Measurements from ENCODE around the gene CDH4.

CDH4 gene

GRCh38 chr20:61301711-61302525 lies 49.9 kb downstream of the CDH4 start:
- no peak for DNase-seq (ENCODE audit: low spot score)

GRCh38 chr20:61303217-61303616 lies 51.2 kb downstream of the CDH4 start:
- DNase-seq (ENCODE audit: low spot score), result no peak

DNA sequence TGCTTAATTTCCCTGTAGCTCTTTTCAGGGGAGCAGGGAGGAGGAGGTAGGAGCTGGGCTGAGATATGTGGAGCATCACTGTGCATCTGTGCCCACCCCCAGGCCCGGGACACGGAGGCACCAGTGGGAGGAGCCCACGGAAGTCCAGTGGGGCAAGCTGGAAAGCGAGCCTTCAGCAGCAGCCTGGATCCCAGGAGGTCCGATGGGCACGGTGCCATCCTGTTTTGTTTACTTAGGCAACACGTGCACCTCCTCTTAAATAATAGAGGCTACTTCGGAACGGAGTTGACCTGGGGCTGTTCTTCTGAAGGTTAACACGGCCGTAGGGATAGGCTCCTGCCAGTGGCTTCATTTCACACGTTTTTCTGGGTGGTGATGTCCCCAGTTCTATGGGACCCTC lies 51.6 kb downstream of the CDH4 start:
- no peak for DNase-seq (ENCODE audit: low spot score)

GRCh38 chr20:61304750-61305149 lies 52.7 kb downstream of the CDH4 start:
- no peak for DNase-seq (ENCODE audit: low spot score)

DNA sequence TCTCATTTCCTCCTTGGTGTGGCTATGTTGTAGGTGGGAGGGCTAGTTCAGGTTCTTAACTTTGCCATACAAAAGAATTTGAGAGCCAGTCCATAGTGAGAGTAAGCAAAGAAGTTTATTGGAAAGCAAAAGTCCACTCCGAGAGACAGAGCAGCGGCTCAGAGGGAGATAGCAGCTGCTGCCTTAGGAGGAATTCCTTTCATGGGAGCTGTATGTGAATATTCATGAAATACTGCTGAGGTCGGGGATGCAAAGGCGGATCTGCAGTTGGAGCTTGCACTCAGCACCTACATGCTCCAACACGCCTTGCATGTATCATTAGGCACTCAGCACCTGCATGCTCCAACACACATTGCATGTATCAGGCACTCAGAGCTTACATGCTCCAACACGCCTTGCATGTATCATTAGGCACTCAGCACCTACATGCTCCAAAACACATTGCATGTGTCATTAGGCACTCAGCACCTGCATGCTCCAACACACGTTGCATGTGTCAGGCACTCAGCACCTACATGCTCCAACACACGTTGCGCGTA lies 54.9 kb downstream of the CDH4 start:
- no peak for DNase-seq (ENCODE audit: low spot score)

- no peak for DNase-seq (ENCODE audit: low spot score)
Measured at GRCh38 chr20:61307686-61308476, 55.8 kb downstream of the CDH4 start.

DNA sequence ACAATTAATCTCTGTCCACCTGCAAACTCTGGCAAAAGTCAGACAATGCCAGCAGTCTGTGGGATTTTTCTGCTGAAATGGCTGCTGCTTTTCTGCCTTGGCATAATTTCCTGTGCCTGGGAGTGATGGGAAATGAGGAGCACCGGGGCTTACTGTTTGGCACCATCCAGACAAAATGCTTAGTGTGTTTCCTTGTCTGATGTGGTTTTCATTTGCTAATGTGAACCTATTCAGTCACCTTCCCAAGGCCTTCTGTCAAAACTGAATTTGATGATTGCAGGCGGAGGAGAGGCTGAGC lies 56.4 kb downstream of the CDH4 start:
- no peak for DNase-seq (ENCODE audit: low spot score)

- no peak for DNase-seq (ENCODE audit: low spot score)
Measured at GRCh38 chr20:61310954-61311353, 58.9 kb downstream of the CDH4 start.

GRCh38 chr20:61311656-61312387 lies 59.8 kb downstream of the CDH4 start:
- DNase-seq (ENCODE audit: low spot score), result no peak

- no peak for DNase-seq (ENCODE audit: low spot score)
Measured at GRCh38 chr20:61312925-61313324, 60.9 kb downstream of the CDH4 start.

- DNase-seq (ENCODE audit: low spot score), result no peak
Measured at GRCh38 chr20:61313396-61313795, 61.3 kb downstream of the CDH4 start.

DNA sequence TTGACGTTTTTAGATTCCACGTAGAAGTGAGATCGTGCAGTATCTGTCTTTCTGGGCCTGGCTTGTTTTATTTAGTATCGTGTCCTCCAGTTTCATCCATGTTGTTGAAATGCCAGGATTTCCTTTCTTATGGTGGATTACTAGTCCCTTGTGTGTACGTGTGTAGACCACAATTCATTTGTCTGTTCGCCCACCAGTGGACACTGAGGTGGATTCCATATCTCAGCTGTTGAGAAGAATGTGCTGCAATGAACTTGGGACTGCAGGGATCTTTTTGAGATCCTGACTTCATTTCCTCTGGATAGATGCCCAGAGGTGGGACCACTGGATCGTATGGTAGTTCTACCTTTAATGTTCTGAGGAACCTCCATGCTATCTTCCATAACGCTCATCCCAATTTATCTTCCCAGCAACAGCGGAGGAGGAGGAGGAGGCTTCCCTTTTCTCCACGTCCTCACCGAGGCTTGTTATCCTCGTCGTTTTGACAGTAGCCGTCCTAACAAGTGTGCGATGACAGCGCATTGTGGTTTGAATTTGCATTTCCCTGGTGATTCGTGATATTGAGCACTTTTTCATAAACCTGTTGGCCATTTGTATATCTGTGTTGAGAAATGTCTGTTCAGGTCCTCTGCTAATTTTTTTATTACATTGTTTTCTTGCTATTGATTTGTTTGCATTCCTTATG lies 62.4 kb downstream of the CDH4 start:
- DNase-seq (ENCODE audit: low spot score), result no peak

DNA sequence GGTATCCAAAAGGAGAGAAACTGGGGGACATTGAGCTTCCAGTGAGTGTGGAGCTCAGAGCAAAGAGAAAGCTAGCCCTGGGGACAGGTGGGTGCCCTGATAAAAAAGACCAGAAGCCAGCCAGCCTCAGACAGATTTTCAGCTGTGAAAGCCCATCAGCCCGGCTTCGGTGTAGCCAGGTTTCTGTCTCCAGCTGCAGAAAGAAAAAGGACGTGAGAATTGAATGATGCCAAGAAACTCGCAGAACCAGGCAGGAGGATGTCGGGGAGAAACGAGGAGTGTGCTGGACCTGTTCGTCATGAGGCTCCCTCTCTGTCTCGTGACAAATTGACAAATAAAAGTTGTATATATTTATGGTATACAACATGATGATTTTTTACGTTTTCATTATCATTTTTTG lies 63.3 kb downstream of the CDH4 start:
- DNase-seq (ENCODE audit: low spot score), result no peak

GRCh38 chr20:61316346-61316745 lies 64.3 kb downstream of the CDH4 start:
- DNase-seq (ENCODE audit: low spot score), result no peak

DNA sequence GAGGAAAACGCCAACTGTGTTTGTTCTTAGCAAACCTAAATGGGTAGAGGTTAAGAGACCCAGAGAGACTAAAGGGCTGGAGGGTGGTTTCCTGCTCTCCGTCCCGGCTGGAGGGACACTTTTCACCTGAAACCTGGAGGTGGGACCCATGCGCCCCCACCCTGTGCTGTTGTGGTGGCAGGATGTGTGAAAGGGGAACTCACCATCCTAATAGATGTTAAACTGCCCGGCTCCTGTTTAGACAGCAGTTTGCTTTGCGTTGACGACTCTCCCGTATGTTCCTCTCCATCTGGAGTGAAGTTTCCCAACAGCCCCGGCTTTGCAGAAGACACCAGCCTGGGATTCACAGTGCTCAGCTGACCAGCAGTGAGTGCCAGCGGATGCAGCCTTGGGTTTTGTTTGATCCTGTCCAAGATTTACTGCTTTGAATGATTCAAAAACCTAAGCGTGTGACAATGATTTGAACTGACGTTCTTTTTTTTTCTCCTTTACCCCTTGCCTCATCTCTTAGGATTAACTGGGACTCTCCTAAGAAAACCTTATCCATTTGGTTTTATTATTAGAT lies 66.0 kb downstream of the CDH4 start:
- no peak for DNase-seq (ENCODE audit: low spot score)

DNA sequence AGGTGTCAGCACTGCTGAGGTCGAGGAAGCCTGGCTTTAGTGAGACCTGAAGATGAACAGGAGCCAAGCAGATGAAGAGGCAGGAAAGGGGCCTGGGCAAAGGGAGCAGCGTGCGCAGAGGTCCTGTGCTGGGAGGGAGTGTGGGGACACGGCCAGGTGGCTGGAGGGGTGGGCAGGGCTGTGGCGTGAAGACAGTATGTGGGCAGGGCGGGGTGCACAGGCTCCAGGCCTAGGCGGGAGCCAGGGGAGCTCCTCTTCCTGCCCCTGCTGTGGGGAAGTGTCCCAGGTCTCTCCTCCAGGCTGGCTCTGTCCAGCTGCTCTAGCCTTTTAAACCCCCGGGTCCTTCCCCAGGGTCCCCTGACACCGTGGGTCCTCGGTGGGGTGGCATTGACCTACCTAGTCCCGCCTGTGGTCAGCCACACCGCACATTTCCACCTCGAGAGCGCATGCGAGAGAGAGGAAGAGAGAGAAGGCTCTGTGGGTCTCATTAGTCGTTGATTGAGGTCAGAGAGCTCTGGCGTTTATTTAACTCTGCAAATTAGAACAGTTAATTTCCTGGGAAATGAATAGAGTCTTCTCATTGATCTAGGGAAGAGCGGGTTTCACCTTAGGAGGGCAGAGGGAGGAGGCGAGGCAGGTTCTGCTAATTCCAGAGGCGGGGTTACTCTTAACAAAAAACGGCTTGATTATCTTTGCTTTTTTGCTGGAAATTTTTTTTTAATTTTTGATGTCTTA lies 68.8 kb downstream of the CDH4 start:
- DNase-seq (ENCODE audit: low spot score), result no peak

DNA sequence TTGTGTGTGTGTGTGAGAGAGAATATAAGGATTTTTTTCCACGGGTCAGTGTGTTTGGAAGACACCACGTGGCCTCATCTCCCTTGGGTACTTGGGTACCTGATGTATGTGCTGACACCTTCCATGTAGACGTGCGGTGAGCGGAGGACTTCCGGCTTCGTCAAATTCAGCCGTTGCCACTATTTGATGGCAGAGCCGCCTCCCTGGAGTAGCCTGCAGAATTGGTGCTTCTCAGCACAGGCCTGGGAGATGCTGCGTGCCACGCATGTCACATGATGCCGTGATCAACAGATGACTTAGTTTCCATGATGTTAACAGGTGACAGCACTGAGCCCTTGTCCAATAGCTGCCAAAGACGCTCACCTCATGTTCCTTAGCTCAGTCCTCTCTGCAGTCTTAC lies 69.4 kb downstream of the CDH4 start:
- no peak for DNase-seq (ENCODE audit: low spot score)

GRCh38 chr20:61322151-61322865 lies 70.2 kb downstream of the CDH4 start:
- no peak for DNase-seq (ENCODE audit: low spot score)

DNA sequence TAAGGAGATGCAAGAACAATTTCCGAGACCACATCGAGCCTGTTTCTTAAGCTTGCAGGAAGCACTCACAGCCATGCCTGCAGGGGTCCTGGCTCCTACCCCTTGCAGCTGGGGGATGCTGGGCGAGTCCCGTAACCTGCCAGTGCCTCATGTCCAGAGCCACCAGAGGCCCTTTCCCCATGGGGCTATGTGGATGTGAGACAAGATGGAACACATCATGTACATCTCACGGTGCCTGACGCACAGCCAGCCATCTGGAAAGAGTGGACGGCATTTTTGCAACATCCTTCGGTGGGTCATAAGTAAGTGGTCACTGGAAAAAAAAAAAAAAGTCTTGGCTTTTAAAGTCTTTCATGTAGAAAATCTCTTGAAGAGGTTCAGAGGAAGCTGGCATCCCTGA lies 72.8 kb downstream of the CDH4 start:
- DNase-seq (ENCODE audit: low spot score), result no peak

GRCh38 chr20:61325718-61326117 lies 73.7 kb downstream of the CDH4 start:
- DNase-seq (ENCODE audit: low spot score), result no peak
